CD4-positive, alpha-beta T cell (primary cell): Measurements from ENCODE around the gene PPP6R3. TPM values are rescaled to one million over a fixed set of nuclear protein-coding genes. Genes with fewer than 3 reads are reported as not detected.

Experiments
- ATAC-seq: fragments of 200-7000 bp; cut with Tn5 transposase; one replicate; pipeline ENCODE4 v1.10.0; 2022; ENCODE audit warnings: mild to moderate bottlenecking; ENCODE audit not compliant: poor library complexity
- CTCF ChIA-PET: fragments of 350-600 bp; sonication (Branson Sonifier 250); formaldehyde crosslinking; loops from one replicate; lab custom pipeline; 2021; ENCODE audit warnings: antibody characterized with exemption, inconsistent platforms; lab: Charles Lee
- POLR2A ChIA-PET: fragments of 350-600 bp; sonication (Branson Sonifier 250); formaldehyde crosslinking; loops from one replicate; lab custom pipeline; 2021; ENCODE audit warnings: antibody characterized with exemption, inconsistent platforms; lab: Charles Lee
- DNase-seq, 14 experiments: peaks; one replicate each; pipeline ENCODE4 v3.0.0-alpha.2; 2013 to 2020; ENCODE audit warnings: mixed read lengths in 2 of 14
- H3K27ac ChIP-seq, 2 donors: one replicate each; pipeline versions ENCODE4 v1.5.1 to v1.7.0; 2013; ENCODE audit warnings: low read length in 2 of 2, low read depth in 1 of 2, mild to moderate bottlenecking in 1 of 2
- H3K27me3 ChIP-seq, 2 experiments: 1 replicate in 1 of 2; 2 replicates in 1 of 2; pipeline versions ENCODE4 v1.6.1 to v1.7.0; 2013; ENCODE audit warnings: low read length in 2 of 2, control low read depth in 1 of 2, mild to moderate bottlenecking in 1 of 2, moderate library complexity in 1 of 2; ENCODE audit not compliant: insufficient read depth in 2 of 2, control insufficient read depth in 1 of 2
- H3K36me3 ChIP-seq: one replicate; pipeline ENCODE4 v1.6.1; 2013; ENCODE audit warnings: low read length, control low read depth; ENCODE audit not compliant: insufficient read depth
- H3K4me1 ChIP-seq: one replicate; pipeline ENCODE4 v1.6.1; 2013; ENCODE audit warnings: low read length, control low read depth; ENCODE audit not compliant: insufficient read depth
- H3K4me3 ChIP-seq: one replicate; pipeline ENCODE4 v1.5.1; 2013; ENCODE audit warnings: mild to moderate bottlenecking, low read length, moderate library complexity
- H3K9me3 ChIP-seq, 2 experiments: 1 replicate in 1 of 2; 2 replicates in 1 of 2; pipeline versions ENCODE4 v1.6.1 to v1.7.0; 2013; ENCODE audit warnings: low read length in 2 of 2, mild to moderate bottlenecking in 2 of 2, control low read depth in 1 of 2, moderate library complexity in 1 of 2; ENCODE audit not compliant: control insufficient read depth in 1 of 2, insufficient read depth in 1 of 2
- H3K27ac Mint-ChIP-seq: one replicate; pipeline ENCODE4 v1.8.0; 2020; ENCODE audit warnings: mixed read lengths
- H3K27me3 Mint-ChIP-seq: one replicate; pipeline ENCODE4 v1.8.0; 2021; ENCODE audit warnings: mixed read lengths
- H3K36me3 Mint-ChIP-seq: one replicate; pipeline ENCODE4 v1.8.0; 2021; ENCODE audit warnings: low read depth, mixed read lengths
- H3K4me1 Mint-ChIP-seq: one replicate; pipeline ENCODE4 v1.8.0; 2021; ENCODE audit warnings: low read depth, mixed read lengths
- H3K4me3 Mint-ChIP-seq: one replicate; pipeline ENCODE4 v1.8.0; 2020; ENCODE audit warnings: mild to moderate bottlenecking, mixed read lengths
- H3K9me3 Mint-ChIP-seq: one replicate; pipeline ENCODE4 v1.8.0; 2020; ENCODE audit warnings: mixed read lengths
- intact Hi-C, 2 experiments: fragments of 100-400 bp; cut with DNase I in 1 of 2; cut with micrococcal nuclease in 1 of 2; formaldehyde crosslinking; loops; one replicate each; pipeline versions ENCODE4 v1.15.1 to v1.9.0; 2023 to 2025; cut with DNase I, micrococcal nuclease
- total RNA-seq, 174 experiments: library from RNA in 2 of 174; stranded (reverse) in 2 of 174; gene quantifications; one replicate each; pipeline ENCODE4 v1.2.3 and lab custom pipeline; 2021 to 2026
- TF ChIP-seq, protein P1 (sequence below): fragments of 200-600 bp; IDR thresholded peaks from one replicate; pipeline ENCODE4 v1.8.0; 2022; ENCODE audit warnings: antibody characterized with exemption, mild to moderate bottlenecking

Gene PPP6R3
- total RNA-seq, 2 experiments from 2014 or later = 108 to 109 TPM

DNA sequence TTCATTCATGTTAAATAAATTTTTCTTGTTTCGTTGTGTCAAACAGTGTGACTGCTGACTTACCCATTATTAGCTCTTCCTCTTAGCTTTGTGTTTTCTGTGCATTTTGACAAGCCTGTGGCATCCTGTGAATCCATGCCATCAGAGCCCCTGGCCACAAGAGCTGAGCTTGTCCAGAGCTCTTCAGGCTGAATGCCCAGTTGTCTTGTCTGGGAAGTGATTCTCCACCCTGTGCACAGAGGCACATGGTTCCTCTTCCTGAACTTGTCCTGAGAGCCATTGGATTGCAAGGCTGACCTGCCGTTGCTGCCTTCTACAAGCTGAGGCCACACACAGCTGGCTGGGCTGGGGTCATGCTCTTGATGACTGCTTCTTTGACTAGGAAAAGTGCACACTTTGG, 64.1 kb downstream of the PPP6R3 start:
- POLR2A ChIA-PET = no interaction called here

DNA sequence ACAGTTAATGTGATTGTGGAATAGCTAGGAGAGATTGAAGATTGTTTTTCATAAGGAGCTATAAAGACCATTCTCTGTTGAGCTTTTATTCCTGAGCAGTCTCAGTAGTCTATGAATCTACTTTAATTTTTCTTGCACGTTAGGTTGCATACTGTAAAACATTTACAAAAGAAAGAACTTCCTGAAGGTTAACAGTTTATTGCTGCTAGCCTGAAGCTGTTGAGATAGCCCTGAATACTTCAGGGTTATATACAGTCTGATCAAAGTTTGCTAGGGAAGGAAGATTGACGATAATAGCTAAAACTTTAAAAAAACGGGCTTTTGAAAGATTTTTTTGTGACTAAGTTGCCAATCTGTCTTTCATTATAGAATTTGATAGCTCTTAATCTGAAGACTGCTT, 64.8 kb downstream of the PPP6R3 start:
- Mint-ChIP-seq H3K36me3 (peaks cover 98% of the 10 kb centered on the region), H3K27ac (peak overlapping the region; percentile 76), H3K4me1 (peaks cover 95% of the 10 kb centered on the region), H3K9me3 (no peaks in the 10 kb centered on the region), H3K4me3 (no peak overlapping the region), H3K27me3 (no peaks in the 10 kb centered on the region)
- peaks cover 84% of the 10 kb centered on the region for H3K36me3 ChIP-seq
- ATAC-seq (no peak), DNase-seq (no peak)
- H3K27ac ChIP-seq = no peak overlapping the region
- no peak overlapping the region for H3K4me3 ChIP-seq
- intact Hi-C loops = loop anchor here (5.0 kb wide), 2 partner anchors 38 to 63 kb away; partner anchors contain the start of gene PPP6R3 (in 1 of the 2)
- no peaks in the 10 kb centered on the region for H3K27me3 ChIP-seq
- H3K9me3 ChIP-seq = no peaks in the 10 kb centered on the region
- ChIA-PET CTCF (no interaction called here), POLR2A (no interaction called here)
- peaks cover 33% of the 10 kb centered on the region for H3K4me1 ChIP-seq
- TF ChIP-seq, protein P1, sequence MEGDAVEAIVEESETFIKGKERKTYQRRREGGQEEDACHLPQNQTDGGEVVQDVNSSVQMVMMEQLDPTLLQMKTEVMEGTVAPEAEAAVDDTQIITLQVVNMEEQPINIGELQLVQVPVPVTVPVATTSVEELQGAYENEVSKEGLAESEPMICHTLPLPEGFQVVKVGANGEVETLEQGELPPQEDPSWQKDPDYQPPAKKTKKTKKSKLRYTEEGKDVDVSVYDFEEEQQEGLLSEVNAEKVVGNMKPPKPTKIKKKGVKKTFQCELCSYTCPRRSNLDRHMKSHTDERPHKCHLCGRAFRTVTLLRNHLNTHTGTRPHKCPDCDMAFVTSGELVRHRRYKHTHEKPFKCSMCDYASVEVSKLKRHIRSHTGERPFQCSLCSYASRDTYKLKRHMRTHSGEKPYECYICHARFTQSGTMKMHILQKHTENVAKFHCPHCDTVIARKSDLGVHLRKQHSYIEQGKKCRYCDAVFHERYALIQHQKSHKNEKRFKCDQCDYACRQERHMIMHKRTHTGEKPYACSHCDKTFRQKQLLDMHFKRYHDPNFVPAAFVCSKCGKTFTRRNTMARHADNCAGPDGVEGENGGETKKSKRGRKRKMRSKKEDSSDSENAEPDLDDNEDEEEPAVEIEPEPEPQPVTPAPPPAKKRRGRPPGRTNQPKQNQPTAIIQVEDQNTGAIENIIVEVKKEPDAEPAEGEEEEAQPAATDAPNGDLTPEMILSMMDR = no peak

More for the DNA sequence above, 64.1 kb downstream of the PPP6R3 start:
- H3K27ac ChIP-seq = no peak overlapping the region
- DNase-seq (no peak), ATAC-seq (no peak)
- no peaks in the 10 kb centered on the region for H3K27me3 ChIP-seq
- intact Hi-C loops = loop anchor here (5.0 kb wide), 2 partner anchors 37 to 62 kb away; partner anchors contain the start of gene PPP6R3 (in 1 of the 2)
- peaks cover 91% of the 10 kb centered on the region for H3K4me1 Mint-ChIP-seq
- peaks cover 33% of the 10 kb centered on the region for H3K4me1 ChIP-seq
- H3K4me3 ChIP-seq = no peak overlapping the region
- CTCF ChIA-PET = no interaction called here
- H3K27ac Mint-ChIP-seq = peak overlapping the region; percentile 76
- no peaks in the 10 kb centered on the region for H3K9me3 Mint-ChIP-seq
- no peak overlapping the region for H3K4me3 Mint-ChIP-seq
- peaks cover 98% of the 10 kb centered on the region for H3K36me3 Mint-ChIP-seq
- TF ChIP-seq, protein P1 = no peak
- H3K9me3 ChIP-seq = no peaks in the 10 kb centered on the region
- peaks cover 89% of the 10 kb centered on the region for H3K36me3 ChIP-seq
- H3K27me3 Mint-ChIP-seq = no peaks in the 10 kb centered on the region

DNA sequence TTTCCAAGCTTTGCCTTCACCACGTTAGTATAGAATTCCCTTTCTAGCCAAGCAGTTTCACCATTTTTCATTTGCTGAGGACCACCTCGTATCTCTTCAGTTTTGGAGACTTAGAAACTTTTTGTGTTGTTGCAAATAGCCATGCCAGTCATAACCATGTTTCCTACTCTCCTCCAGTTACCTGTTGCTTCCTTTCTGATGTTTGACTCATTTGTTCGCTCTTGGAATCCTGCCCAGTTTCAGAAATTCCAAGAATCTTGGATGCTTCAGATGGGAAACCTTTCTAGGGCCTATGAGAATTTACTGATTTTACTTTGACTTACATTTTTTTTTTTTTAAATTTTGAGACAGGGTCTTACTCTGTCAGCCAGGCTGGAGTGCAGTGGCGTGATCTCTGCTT, 65.4 kb downstream of the PPP6R3 start:
- intact Hi-C loops = loop anchor here (5.0 kb wide), 2 partner anchors 39 to 64 kb away; partner anchors contain the start of gene PPP6R3 (in 1 of the 2)

More for the DNA sequence above, 65.4 kb downstream of the PPP6R3 start:
- DNase-seq (no peak), ATAC-seq (no peak)
- Mint-ChIP-seq H3K4me3 (no peak overlapping the region), H3K27me3 (no peaks in the 10 kb centered on the region), H3K27ac (peak overlapping the region; percentile 76), H3K9me3 (no peaks in the 10 kb centered on the region), H3K4me1 (peaks cover 96% of the 10 kb centered on the region), H3K36me3 (peaks cover 97% of the 10 kb centered on the region)
- ChIA-PET POLR2A (no interaction called here), CTCF (no interaction called here)
- TF ChIP-seq, protein P1 = no peak
- H3K27me3 ChIP-seq = no peaks in the 10 kb centered on the region
- peaks cover 80% of the 10 kb centered on the region for H3K36me3 ChIP-seq
- H3K4me1 ChIP-seq = peaks cover 33% of the 10 kb centered on the region
- no peak overlapping the region for H3K27ac ChIP-seq
- no peak overlapping the region for H3K4me3 ChIP-seq
- no peaks in the 10 kb centered on the region for H3K9me3 ChIP-seq
